Heart left ventricle (tissue), 16 donors: Measurements from ENCODE around the gene FABP7. TPM values are rescaled to one million over a fixed set of nuclear protein-coding genes. Genes with fewer than 3 reads are reported as not detected.

ENCODE experiments used
- ATAC-seq, 4 donors: fragments of 200-7000 bp; cut with Tn5 transposase; one replicate each; pipeline ENCODE4 v1.9.1; 2020 to 2022; ENCODE audit warnings: moderate library complexity in 4 of 4, mild to moderate bottlenecking in 3 of 4, moderate number of reproducible peaks in 1 of 4
- DNase-seq, 5 donors: peaks; one replicate each; pipeline ENCODE4 v3.0.0-alpha.2; 2020
- H3K27ac ChIP-seq, 12 donors: fragments of 200-600 bp; sonication (generic) in 4 of 12; one replicate each; pipeline versions ENCODE4 v1.5.0 to v1.8.0; 2016 to 2022; ENCODE audit warnings: mild to moderate bottlenecking in 2 of 12
- H3K27me3 ChIP-seq, 9 donors: fragments of 200-600 bp; sonication (generic) in 2 of 9; one replicate each; pipeline versions ENCODE4 v1.5.1 to v1.8.0; 2016 to 2022; ENCODE audit warnings: mild to moderate bottlenecking in 3 of 9
- H3K36me3 ChIP-seq, 9 donors: fragments of 200-600 bp; sonication (generic) in 2 of 9; one replicate each; pipeline versions ENCODE4 v1.5.0 to v1.8.0; 2018 to 2022; ENCODE audit warnings: mild to moderate bottlenecking in 2 of 9
- H3K4me1 ChIP-seq, 12 donors: fragments of 200-600 bp; sonication (generic) in 4 of 12; one replicate each; pipeline versions ENCODE4 v1.5.0 to v1.8.0; 2016 to 2022; ENCODE audit warnings: mild to moderate bottlenecking in 3 of 12
- H3K4me3 ChIP-seq, 12 donors: fragments of 200-600 bp; sonication (generic) in 4 of 12; one replicate each; pipeline versions ENCODE4 v1.5.0 to v1.8.0; 2017 to 2022; ENCODE audit warnings: mild to moderate bottlenecking in 9 of 12, moderate library complexity in 4 of 12
- H3K9me3 ChIP-seq, 12 donors: fragments of 200-600 bp; sonication (generic) in 4 of 12; one replicate each; pipeline versions ENCODE4 v1.5.0 to v1.8.0; 2016 to 2022; ENCODE audit warnings: mild to moderate bottlenecking in 1 of 12
- POLR2A ChIP-seq, 2 donors: fragments of 450-650 bp; IDR thresholded peaks; one replicate each; pipeline ENCODE4 v1.6.1; 2017; ENCODE audit warnings: antibody characterized with exemption in 2 of 2, mild to moderate bottlenecking in 2 of 2, moderate library complexity in 2 of 2
- WGBS, 4 donors: extraction: QIAGEN DNeasy Blood & Tissue Kit in 2 of 4; methylation state at CpG; one replicate each; pipeline versions ENCODE4 v1.1.5 to v1.1.7; 2013 to 2018; 5-methylcytosine and 5-hydroxymethylcytosine counted together
- intact Hi-C, 10 donors: fragments of 100-400 bp; cut with DNase I; formaldehyde crosslinking; loops; one replicate each; pipeline versions ENCODE4 v1.11.1 to v1.14.2; 2022
- polyA plus RNA-seq, 2 donors: library from polyadenylated mRNA; stranded (reverse); fragments of 200-250 nt; gene quantifications; one replicate each; pipeline ENCODE4 v1.2.3, GENCODE V29; 2013
- total RNA-seq, 9 donors: library from RNA; depleted of rRNA in 2 of 9; stranded (reverse); fragments of >200 nt in 2 of 9; fragmentation: NEBNext Ultra II Directional in 3 of 9; extraction: Animal tissue kit (Norgen Biotek cat#: 25700) in 3 of 9; gene quantifications; one replicate each; pipeline versions ENCODE4 v1.1.0 to v1.2.4, GENCODE V29; 2016 to 2023
- TF ChIP-seq, protein P1 (sequence below), 12 donors: fragments of 200-600 bp; sonication (generic) in 4 of 12; IDR thresholded peaks; one replicate each; pipeline versions ENCODE4 v1.5.0 to v1.8.0; 2018 to 2022; ENCODE audit warnings: antibody characterized with exemption in 12 of 12, mild to moderate bottlenecking in 5 of 12
- donor health status: ischemic (EF 13 %, LVEDD 7.1; RV severe dilation, severe dysfunction).
- donor health status: healthy with polysubstance abuse.
- donor health status: DM: no; HTN: yes; CAD: no.
- donor health status: DM: no; HTN: no; CAD: no.
- donor health status: ischemic (EF 25% LVEDD 6.9; RV normal size, moderate dysfunction).
- donor health status: ischemic (EF 25% LVEDD 5.7; RV mildly dilated, moderate dysfunction).
- donor health status: healthy.
- donor health status: DM: yes; HTN: yes; CAD: no.
- donor health status: ischemic (EF 35%, LVEDD 5.7; RV mildly dilated, moderate dysfunction).
- donor health status: nonischemic (EF 11% LVEDD 7.7; RV severe dilation, severe dysfunction).
- donor health status: DM: yes; HTN: yes; CAD: no.
- donor health status: PGD.
- donor health status: ischemic (EF 29% LVEDD 5.4; RV normal size, mild dysfunction).
- donor health status: nonischemic (EF 23%, LVEDD 6.1; RV moderate dilation, normal function).

The FABP7 gene
- total and polyA plus RNA-seq, 11 donors, result 0.17 to 0.61 TPM; not detected in 9

DNA sequence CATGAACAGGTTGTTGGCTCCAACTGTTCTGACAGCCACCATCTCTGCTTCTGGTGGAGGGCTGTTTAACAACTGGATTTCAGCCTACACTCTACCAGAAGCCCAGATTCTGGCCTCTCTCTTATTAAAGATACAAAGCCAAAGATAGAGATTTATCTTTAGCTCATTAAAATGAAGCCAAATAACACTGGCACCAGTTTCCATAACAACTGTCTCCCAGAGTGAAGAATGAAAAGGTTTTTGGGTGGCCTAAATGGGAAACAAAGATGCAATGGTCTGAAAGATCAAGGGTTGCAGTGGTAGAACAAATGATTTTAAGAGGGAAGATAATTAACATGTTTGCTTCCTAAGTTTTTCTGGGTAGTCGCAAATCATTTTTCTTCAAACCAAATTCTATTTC is 6.4 kb downstream of the FABP7 start:
- Histone ChIP-seq H3K4me1 (peaks cover 0 to 19% (median 14%) of the 10 kb centered on the region in 12 donors), H3K27me3 (peaks cover 0 to 14% (median 2%) of the 10 kb centered on the region in 9 donors), H3K4me3 (no peak overlapping the region), H3K36me3 (no peaks in the 10 kb centered on the region), H3K9me3 (no peaks in the 10 kb centered on the region), H3K27ac (no peak overlapping the region)
- ATAC-seq, result no peak
- no peak for DNase-seq
- WGBS, 4 donors, result 87 to 97% (median 94%) methylated on average over 1 of the region's 1 CpG
- TF ChIP-seq POLR2A (IDR thresholded peaks at IDR 0.05), result no peak
- TF ChIP-seq, protein P1, sequence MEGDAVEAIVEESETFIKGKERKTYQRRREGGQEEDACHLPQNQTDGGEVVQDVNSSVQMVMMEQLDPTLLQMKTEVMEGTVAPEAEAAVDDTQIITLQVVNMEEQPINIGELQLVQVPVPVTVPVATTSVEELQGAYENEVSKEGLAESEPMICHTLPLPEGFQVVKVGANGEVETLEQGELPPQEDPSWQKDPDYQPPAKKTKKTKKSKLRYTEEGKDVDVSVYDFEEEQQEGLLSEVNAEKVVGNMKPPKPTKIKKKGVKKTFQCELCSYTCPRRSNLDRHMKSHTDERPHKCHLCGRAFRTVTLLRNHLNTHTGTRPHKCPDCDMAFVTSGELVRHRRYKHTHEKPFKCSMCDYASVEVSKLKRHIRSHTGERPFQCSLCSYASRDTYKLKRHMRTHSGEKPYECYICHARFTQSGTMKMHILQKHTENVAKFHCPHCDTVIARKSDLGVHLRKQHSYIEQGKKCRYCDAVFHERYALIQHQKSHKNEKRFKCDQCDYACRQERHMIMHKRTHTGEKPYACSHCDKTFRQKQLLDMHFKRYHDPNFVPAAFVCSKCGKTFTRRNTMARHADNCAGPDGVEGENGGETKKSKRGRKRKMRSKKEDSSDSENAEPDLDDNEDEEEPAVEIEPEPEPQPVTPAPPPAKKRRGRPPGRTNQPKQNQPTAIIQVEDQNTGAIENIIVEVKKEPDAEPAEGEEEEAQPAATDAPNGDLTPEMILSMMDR (IDR thresholded peaks at IDR 0.05), result no peak
- intact Hi-C loops, result no loop called here

DNA sequence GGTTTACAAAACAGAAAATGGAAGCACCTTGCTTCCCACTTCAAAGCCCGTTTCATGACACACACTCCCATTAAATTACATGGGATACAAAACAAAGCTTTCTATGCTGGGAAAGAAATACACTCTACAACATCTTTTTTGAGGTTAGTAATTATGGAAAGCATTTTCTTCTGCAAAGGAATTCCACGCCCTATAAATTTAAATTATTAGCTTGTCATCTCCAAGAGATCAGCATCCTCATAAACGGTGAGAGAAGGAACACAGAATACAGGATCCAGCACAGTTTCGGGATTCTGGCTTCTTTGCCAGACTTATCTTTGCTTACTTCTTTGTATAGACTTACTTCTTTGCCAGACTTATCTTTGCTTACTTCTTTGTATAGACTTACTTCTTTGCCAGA is 8.2 kb downstream of the FABP7 start:
- 91 to 93% (median 91%) methylated on average over 4 of the region's 4 CpGs for WGBS, 4 donors
- intact Hi-C loops, result no loop called here
- no peaks in the 10 kb centered on the region for H3K36me3 ChIP-seq
- DNase-seq (no peak), ATAC-seq (no peak)
- H3K9me3 ChIP-seq, result no peaks in the 10 kb centered on the region
- H3K27me3 ChIP-seq, result peaks cover 0 to 7% (median 0%) of the 10 kb centered on the region in 9 donors
- peaks cover 0 to 33% (median 15%) of the 10 kb centered on the region in 12 donors for H3K4me1 ChIP-seq
- no peak overlapping the region for H3K27ac ChIP-seq
- TF ChIP-seq, protein P1 (IDR thresholded peaks at IDR 0.05), result no peak
- TF ChIP-seq POLR2A (IDR thresholded peaks at IDR 0.05), result no peak
- no peak overlapping the region for H3K4me3 ChIP-seq

DNA sequence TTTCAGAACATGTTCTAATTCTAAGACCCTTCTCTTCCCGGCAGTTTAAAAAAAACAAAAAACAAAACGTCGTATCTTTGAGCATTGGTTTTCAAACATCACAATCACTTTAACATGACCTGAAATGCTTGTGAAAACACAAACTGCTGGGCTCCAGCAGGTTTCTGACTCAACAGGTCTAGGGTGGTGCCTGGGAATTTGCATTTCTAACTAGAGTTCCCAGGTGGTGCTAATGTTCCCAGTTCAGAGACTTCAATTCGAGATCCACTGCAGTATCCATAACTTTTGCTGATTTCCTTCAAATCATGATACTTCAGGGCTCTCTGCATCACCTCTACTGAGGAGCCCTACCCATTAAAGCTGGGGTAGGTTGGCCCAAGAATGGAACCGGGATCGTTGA is 8.7 kb downstream of the FABP7 start:
- H3K27ac ChIP-seq, result peak overlapping the region in 1 of 12 donors; percentile 94
- H3K9me3 ChIP-seq, result no peaks in the 10 kb centered on the region
- no peak for DNase-seq
- no peaks in the 10 kb centered on the region for H3K36me3 ChIP-seq
- H3K4me3 ChIP-seq, result peak overlapping the region in 2 of 12 donors; percentile 72 to 79
- peaks cover 0 to 33% (median 15%) of the 10 kb centered on the region in 12 donors for H3K4me1 ChIP-seq
- no peak for ATAC-seq
- 52 to 76% (median 64%) methylated on average over 6 of the region's 6 CpGs for WGBS, 4 donors
- TF ChIP-seq POLR2A (IDR thresholded peaks at IDR 0.05), result no peak
- TF ChIP-seq, protein P1 (IDR thresholded peaks at IDR 0.05), result no peak
- intact Hi-C loops, result no loop called here
- peaks cover 0 to 2% (median 0%) of the 10 kb centered on the region in 9 donors for H3K27me3 ChIP-seq

DNA sequence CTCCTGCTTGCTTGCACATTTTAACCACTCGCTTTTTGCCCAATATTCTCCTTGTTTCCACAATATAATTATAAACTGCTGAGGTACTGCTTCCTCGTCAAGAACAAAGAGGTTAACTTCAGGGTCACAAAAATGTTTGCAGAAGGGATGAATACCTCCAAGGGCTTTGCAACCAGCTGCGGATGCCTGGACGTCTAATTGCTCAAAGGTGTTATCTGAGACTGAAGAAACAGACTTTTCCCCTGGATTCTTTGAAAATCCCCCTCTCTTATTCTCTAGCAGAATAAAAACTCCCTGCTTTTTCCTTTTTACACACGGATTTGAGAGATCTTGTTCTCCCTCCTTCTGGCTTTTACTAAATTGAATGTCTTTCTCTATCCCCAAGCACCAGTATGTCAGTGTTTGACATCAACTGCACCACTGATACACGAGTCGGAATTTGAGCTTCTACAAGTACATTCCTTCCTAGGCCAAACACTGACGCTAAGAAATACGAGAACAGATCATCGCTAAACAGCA is 9.2 kb downstream of the FABP7 start:
- no peak for DNase-seq
- Histone ChIP-seq H3K27ac (peak overlapping the region; percentile 76 to 97 (median 93)), H3K4me3 (peak overlapping the region; percentile 66 to 91 (median 79)), H3K36me3 (no peaks in the 10 kb centered on the region), H3K27me3 (no peaks in the 10 kb centered on the region), H3K9me3 (no peaks in the 10 kb centered on the region), H3K4me1 (peaks cover 0 to 33% (median 15%) of the 10 kb centered on the region in 12 donors)
- peak in 1 of 4 donors; percentile 4 for ATAC-seq
- TF ChIP-seq, protein P1 (IDR thresholded peaks at IDR 0.05), result no peak
- no peak for TF ChIP-seq POLR2A (IDR thresholded peaks at IDR 0.05)
- intact Hi-C loops, result no loop called here
- 17 to 20% (median 19%) methylated on average over 10 of the region's 10 CpGs for WGBS, 4 donors
